Mammary epithelial cell (primary cell): ENCODE results near the gene EPHA6.

Experiments used
- CTCF ChIP-seq, 2 donors: IDR thresholded peaks in 1 of 2; conservative IDR thresholded peaks in 1 of 2; 2 replicates each; pipeline ENCODE4 v1.5.1; 2011 to 2012; ENCODE audit warnings: inconsistent platforms in 2 of 2, low read length in 2 of 2, mild to moderate bottlenecking in 2 of 2, control low read depth in 1 of 2, low read depth in 1 of 2; ENCODE audit not compliant: insufficient read depth in 1 of 2; ENCODE audit errors: extremely low read depth in 1 of 2
- EZH2 ChIP-seq: IDR thresholded peaks from 2 replicates; pipeline ENCODE4 v1.6.1; 2012; ENCODE audit warnings: low read length, inconsistent platforms, borderline replicate concordance

GRCh38 chr3:97241417-97241816, 427.0 kb downstream of the EPHA6 start:
- TF ChIP-seq CTCF (conservative IDR thresholded peaks at IDR 0.05 in 1 of 2, IDR thresholded peaks at IDR 0.05 in 1 of 2; ENCODE audit: extremely low read depth in 1 of 2, insufficient read depth in 1 of 2, low read depth in 1 of 2, low read length in 2 of 2), result no peak
- TF ChIP-seq EZH2, result no peak
